Measurements from ENCODE around the gene FRMD8.

- TF ChIP-seq REST (IDR thresholded peaks at IDR 0.05; ENCODE audit: low read depth) (no peak), NFIC (IDR thresholded peaks at IDR 0.05) (no peak), CEBPB (IDR thresholded peaks at IDR 0.05) (no peak), RAD21 (IDR thresholded peaks at IDR 0.05; ENCODE audit: low read depth) (peak; percentile 34; the same call in 1 of the 2 replicates), YY1 (IDR thresholded peaks at IDR 0.05; ENCODE audit: low read depth) (no peak), ZBTB7A (IDR thresholded peaks at IDR 0.05; ENCODE audit: low read depth) (no peak), FOXM1 (IDR thresholded peaks at IDR 0.05; ENCODE audit: borderline replicate concordance, low read depth) (no peak), EGR1 (IDR thresholded peaks at IDR 0.05) (no peak)
Measured at GRCh38 chr11:65378208-65378927, 8.1 kb upstream of the FRMD8 start.
